ENCODE data around the gene GPATCH8. TPM values are rescaled to one million over a fixed set of nuclear protein-coding genes. Genes with fewer than 3 reads are reported as not detected.

GPATCH8 gene
- polyA plus RNA-seq, 3 donors = 8.8 to 15.9 (median 14.9) TPM

DNA sequence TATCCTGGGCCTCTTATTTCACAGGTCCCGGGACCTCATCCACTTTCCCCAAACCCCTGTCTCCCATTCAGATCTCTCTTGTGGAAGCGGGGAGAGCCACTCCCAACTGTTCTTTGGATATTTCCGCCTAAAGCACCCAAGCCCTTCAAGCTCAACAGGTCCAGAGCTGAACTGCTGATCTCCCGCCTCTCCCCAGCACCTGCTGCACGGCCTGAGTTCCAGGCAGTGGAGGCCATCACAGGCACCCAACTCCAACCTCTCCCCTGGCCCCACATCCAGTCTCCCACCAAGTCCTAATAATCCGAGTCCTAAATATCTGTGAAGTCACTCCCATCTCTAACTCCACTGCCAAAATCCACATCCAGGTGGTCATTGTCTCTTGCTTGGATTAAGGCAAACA, 120.3 kb downstream of the GPATCH8 start:
- no peak for TF ChIP-seq CTCF (IDR thresholded peaks at IDR 0.05)
- H3K4me3 ChIP-seq (replicated peaks in 1 of 3; ENCODE audit: low read depth in 2 of 3, low read length in 3 of 3) = no peak overlapping the region
- peaks cover 3 to 35% of the 10 kb centered on the region in 2 donors for H3K27me3 ChIP-seq (ENCODE audit: control insufficient read depth in 2 of 2, insufficient read depth in 2 of 2, low read length in 2 of 2)
- Mint-ChIP-seq H3K27me3 (ENCODE audit: low read depth in 3 of 3) (peaks cover 35 to 52% (median 36%) of the 10 kb centered on the region in 3 donors), H3K4me3 (peak overlapping the region in 1 of 2 donors; percentile 32), H3K27ac (no peak overlapping the region), H3K36me3 (peaks cover 0 to 4% of the 10 kb centered on the region in 2 donors), H3K9me3 (peaks cover 0 to 2% (median 0%) of the 10 kb centered on the region in 7 donors), H3K4me1 (peaks cover 17% of the 10 kb centered on the region)
- H4K20me1 ChIP-seq (ENCODE audit: insufficient read depth, low read length) = no peaks in the 10 kb centered on the region
- H3K36me3 ChIP-seq (replicated peaks in 1 of 2; ENCODE audit: control insufficient read depth in 1 of 2, insufficient read depth in 2 of 2, low read length in 2 of 2) = no peaks in the 10 kb centered on the region
- H3K27ac ChIP-seq (ENCODE audit: low read depth in 1 of 2, low read length in 2 of 2) = no peak overlapping the region
- H2AFZ ChIP-seq (ENCODE audit: insufficient read depth, low read depth, low read length, poor library complexity, severe bottlenecking) = no peak overlapping the region
- intact Hi-C loops (cut with micrococcal nuclease) = no loop called here
- H3K4me1 ChIP-seq (ENCODE audit: control insufficient read depth in 1 of 2, insufficient read depth in 2 of 2, low read length in 2 of 2) = peaks cover 14 to 16% of the 10 kb centered on the region in 2 donors
- WGBS (ENCODE audit: insufficient coverage) = 92% methylated on average over 5 of the region's 6 CpGs
- H3K9ac ChIP-seq (ENCODE audit: insufficient read depth, low read length, poor library complexity, severe bottlenecking) = no peak overlapping the region
- no peak overlapping the region for H3K4me2 ChIP-seq (replicated peaks; ENCODE audit: extremely low read depth, low read length, poor library complexity, severe bottlenecking)
- no peaks in the 10 kb centered on the region for H3K79me2 ChIP-seq (ENCODE audit: insufficient read depth, low read length)
- DNase-seq = no peak
- no peaks in the 10 kb centered on the region for H3K9me3 ChIP-seq (replicated peaks in 1 of 2; ENCODE audit: control insufficient read depth in 1 of 2, insufficient read depth in 1 of 2, low read length in 2 of 2)

DNA sequence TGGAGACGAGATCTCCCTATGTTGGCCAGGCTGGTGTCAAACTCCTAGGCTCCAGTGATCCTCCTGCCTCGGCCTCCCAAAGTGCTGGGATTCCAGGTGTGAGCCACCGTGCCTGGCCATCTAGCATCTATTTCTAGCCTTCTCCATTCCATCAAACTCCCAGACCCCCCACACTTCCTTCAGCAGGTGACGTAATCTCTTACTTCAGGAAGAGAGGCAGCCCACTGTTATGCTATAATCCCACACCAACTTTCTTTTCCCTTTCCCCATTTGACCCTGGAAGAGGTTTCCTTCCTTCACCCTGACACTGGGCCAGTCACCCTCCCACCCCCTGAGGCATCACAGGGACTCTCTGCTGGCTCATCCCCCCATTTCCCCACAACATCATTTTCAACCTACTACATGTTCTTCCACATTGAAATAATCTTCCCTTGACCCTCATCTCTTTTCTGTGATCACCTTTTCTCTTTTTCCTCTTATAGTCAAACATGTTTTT, 121.3 kb downstream of the GPATCH8 start:
- no peak for DNase-seq
- H3K4me3 ChIP-seq (replicated peaks in 1 of 3; ENCODE audit: low read depth in 2 of 3, low read length in 3 of 3) = no peak overlapping the region

More for the DNA sequence above, 121.3 kb downstream of the GPATCH8 start:
- Histone ChIP-seq H3K79me2 (ENCODE audit: insufficient read depth, low read length) (no peaks in the 10 kb centered on the region), H3K27ac (ENCODE audit: low read depth in 1 of 2, low read length in 2 of 2) (no peak overlapping the region), H3K4me2 (replicated peaks; ENCODE audit: extremely low read depth, low read length, poor library complexity, severe bottlenecking) (no peak overlapping the region), H3K27me3 (ENCODE audit: control insufficient read depth in 2 of 2, insufficient read depth in 2 of 2, low read length in 2 of 2) (peaks cover 3 to 33% of the 10 kb centered on the region in 2 donors), H3K36me3 (replicated peaks in 1 of 2; ENCODE audit: control insufficient read depth in 1 of 2, insufficient read depth in 2 of 2, low read length in 2 of 2) (no peaks in the 10 kb centered on the region), H3K4me1 (ENCODE audit: control insufficient read depth in 1 of 2, insufficient read depth in 2 of 2, low read length in 2 of 2) (peaks cover 14 to 16% of the 10 kb centered on the region in 2 donors), H3K9ac (ENCODE audit: insufficient read depth, low read length, poor library complexity, severe bottlenecking) (no peak overlapping the region), H4K20me1 (ENCODE audit: insufficient read depth, low read length) (no peaks in the 10 kb centered on the region), H3K9me3 (replicated peaks in 1 of 2; ENCODE audit: control insufficient read depth in 1 of 2, insufficient read depth in 1 of 2, low read length in 2 of 2) (no peaks in the 10 kb centered on the region), H2AFZ (ENCODE audit: insufficient read depth, low read depth, low read length, poor library complexity, severe bottlenecking) (no peak overlapping the region)
- 62% methylated on average over 4 of the region's 4 CpGs for WGBS (ENCODE audit: insufficient coverage)
- no peak overlapping the region for H3K27ac Mint-ChIP-seq
- TF ChIP-seq CTCF (IDR thresholded peaks at IDR 0.05) = no peak
- peaks cover 0 to 2% (median 0%) of the 10 kb centered on the region in 7 donors for H3K9me3 Mint-ChIP-seq
- H3K36me3 Mint-ChIP-seq = peaks cover 0 to 4% of the 10 kb centered on the region in 2 donors
- H3K4me1 Mint-ChIP-seq = peaks cover 15% of the 10 kb centered on the region
- intact Hi-C loops (cut with micrococcal nuclease) = no loop called here
- peaks cover 28 to 48% (median 35%) of the 10 kb centered on the region in 3 donors for H3K27me3 Mint-ChIP-seq (ENCODE audit: low read depth in 3 of 3)
- H3K4me3 Mint-ChIP-seq = peak overlapping the region in 1 of 2 donors; percentile 1
